GM19468 (cell line): Measurements from ENCODE around the gene SYNGR4.
"Not testable (repeated sequence)": the region's sequence is repeated elsewhere in the genome, so short reads cannot be mapped to it uniquely, and the experiment has no call there.

ENCODE experiments used
- ATAC-seq: cut with Tn5 transposase; IDR thresholded peaks from one replicate; pipeline ENCODE4 v1.9.1; 2021; ENCODE audit warnings: mild to moderate bottlenecking, moderate library complexity, moderate number of reproducible peaks; ENCODE audit not compliant: unreplicated experiment; ENCODE audit errors: extremely low read depth

Gene SYNGR4

GRCh38 chr19:48363810-48364597 lies at the start of gene SYNGR4, which contains the start of gene TMEM143:
Gene SYNGR4 (plus strand): TSS chr19:48364367. CDS start chr19:48365843, 1,476 bp downstream.
Gene TMEM143 (minus strand): TSS chr19:48363940. CDS start chr19:48363920, 20 bp downstream.
- peak; percentile 79 for ATAC-seq

DNA sequence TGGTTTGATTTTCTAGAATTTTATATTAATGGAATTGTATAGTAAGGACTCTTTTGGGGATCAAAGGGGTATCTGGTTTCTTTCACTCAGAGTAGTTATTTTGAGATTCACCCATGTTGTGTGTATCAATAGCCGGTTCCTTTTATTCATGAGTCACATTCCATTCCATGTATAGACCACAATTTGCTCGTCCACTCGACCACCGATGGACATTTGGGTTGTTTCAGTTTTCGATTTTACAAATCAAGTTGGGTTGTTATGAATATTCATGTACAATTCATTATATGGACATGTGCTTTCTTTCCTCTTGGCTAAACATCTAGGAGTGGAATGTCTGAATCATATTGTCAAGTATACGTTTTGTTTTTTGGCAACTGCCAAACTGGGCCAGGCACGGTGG lies 48.5 kb upstream of the SYNGR4 start:
- ATAC-seq: no peak

DNA sequence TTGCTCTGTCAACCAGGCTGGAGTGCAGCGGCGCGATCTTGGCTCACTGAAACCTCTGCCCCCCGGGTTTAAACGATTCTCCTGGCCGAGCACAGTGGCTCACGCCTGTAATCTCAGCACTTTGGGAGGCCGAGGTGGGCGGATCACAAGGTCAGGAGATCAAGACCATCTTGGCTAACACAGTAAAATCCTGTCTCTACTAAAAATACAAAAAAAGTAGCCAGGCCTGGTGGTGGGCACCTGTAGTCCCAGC lies 46.5 kb upstream of the SYNGR4 start:
- not testable (repeated sequence) for ATAC-seq

GRCh38 chr19:48318286-48318987 lies 45.7 kb upstream of the SYNGR4 start:
- no peak for ATAC-seq

- ATAC-seq: no peak
These were observed 44.3 kb upstream of the SYNGR4 start for GRCh38 chr19:48319647-48320541.

GRCh38 chr19:48321372-48321621 lies 42.9 kb upstream of the SYNGR4 start:
- ATAC-seq: no peak

DNA sequence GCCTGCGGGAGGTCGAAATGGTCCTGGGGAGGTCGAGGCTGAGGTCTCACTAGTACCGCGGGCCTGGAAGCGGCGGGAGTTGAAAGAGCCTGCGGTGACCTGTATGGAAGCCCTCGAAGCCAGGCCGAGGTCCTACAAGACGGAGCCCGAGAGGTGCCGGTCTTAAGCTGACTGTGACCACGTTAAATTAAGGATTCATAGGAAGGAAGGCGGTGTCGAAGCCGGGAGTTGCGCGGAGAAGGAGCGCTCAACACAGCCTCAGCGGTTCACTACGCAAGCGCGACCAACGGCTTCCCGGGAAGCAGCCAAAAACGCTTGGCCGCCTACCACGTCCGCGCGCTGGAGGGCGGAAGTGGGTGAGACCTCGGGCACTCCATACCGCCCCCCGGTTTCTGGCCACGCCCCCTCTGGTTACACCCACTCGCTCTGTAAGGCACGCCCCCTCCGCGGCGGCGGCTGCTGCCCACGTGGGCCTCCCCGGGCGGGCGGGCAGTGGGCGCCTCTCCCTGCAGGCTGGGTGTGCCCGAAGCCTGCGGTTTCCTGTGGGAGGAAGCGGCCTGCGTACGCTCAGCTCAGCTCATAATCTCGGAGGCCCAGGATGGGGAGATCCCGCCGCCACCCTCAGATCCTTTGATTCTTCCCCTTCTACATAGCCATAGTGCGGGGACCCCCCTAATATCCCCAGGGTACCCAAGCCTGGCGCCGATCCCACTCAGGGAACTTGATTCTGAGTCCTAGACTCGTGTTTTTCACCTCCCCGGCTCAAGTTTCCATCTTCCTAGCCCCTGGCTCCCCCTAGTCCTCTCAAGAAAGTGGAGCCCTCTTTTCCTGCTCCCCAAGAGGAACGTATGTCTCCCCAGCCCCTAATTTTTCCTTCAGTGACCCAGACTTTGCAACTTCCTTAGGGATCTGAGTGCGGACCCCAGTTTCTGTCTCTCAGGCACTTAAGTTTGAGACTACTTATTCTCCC lies 42.3 kb upstream of the SYNGR4 start:
- ATAC-seq: peak; percentile 75

- no peak for ATAC-seq
These were observed 38.8 kb upstream of the SYNGR4 start, which contains the start of gene EMP3 for GRCh38 chr19:48325265-48325910. Gene EMP3 (plus strand): TSS chr19:48325552. CDS start chr19:48326845, 1,293 bp downstream.

GRCh38 chr19:48329167-48329891 lies 34.8 kb upstream of the SYNGR4 start:
- ATAC-seq: no peak

GRCh38 chr19:48330012-48330681 lies 34.0 kb upstream of the SYNGR4 start:
- ATAC-seq: no peak

DNA sequence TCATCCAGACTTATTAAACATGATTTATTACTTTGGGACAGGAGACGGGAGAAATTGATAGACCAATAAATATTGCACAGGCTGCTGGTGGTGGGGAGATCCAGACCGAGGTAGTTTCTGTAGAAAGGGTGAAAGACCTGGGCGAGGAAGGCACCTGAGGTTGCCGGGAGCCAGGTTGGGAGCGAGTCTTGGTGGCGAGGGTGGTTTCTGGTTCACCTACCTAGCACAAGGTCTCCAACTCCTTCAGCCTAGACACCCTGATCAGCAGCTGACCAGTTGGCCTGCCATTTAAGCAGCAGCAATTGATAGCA lies 31.9 kb upstream of the SYNGR4 start:
- ATAC-seq: no peak

DNA sequence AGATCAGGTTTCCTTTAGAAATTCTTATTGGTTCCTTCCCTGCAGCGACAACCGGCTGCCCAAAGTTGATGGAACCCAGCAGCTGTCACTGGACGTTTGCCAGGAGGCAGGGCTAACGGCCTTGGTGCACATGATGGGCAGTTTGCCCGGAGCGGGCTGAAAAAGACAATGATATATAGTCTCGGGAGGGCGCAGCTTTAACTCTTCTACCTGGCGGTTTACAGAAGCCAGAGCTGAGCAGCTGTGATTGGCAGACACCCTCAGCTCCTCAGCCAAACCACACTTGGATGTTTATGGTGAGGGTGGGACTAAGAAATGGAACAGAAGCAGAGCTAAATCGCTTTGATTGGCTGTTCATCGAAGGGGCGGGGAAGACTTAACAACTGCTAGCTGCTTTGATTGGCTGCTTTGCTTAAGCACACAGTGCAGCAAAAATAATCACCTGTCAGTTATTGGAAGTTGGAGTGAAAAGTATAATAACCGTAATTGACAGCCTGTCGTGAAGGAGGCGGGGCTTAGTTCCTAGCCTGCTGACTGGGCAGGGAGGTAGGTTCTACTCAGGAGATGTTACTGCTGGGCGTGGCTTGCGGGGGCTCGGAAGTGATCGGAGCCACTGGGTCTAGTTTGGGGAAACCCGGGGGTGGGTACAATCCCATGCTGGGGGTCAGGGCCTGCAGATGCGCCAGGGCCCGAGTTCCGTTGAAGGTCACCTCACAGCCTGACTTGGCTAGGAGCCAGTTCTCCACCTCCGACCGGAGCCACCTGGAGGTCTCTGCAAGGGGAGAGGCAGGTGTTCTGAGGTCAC lies 31.3 kb upstream of the SYNGR4 start:
- ATAC-seq: peak; percentile 62

DNA sequence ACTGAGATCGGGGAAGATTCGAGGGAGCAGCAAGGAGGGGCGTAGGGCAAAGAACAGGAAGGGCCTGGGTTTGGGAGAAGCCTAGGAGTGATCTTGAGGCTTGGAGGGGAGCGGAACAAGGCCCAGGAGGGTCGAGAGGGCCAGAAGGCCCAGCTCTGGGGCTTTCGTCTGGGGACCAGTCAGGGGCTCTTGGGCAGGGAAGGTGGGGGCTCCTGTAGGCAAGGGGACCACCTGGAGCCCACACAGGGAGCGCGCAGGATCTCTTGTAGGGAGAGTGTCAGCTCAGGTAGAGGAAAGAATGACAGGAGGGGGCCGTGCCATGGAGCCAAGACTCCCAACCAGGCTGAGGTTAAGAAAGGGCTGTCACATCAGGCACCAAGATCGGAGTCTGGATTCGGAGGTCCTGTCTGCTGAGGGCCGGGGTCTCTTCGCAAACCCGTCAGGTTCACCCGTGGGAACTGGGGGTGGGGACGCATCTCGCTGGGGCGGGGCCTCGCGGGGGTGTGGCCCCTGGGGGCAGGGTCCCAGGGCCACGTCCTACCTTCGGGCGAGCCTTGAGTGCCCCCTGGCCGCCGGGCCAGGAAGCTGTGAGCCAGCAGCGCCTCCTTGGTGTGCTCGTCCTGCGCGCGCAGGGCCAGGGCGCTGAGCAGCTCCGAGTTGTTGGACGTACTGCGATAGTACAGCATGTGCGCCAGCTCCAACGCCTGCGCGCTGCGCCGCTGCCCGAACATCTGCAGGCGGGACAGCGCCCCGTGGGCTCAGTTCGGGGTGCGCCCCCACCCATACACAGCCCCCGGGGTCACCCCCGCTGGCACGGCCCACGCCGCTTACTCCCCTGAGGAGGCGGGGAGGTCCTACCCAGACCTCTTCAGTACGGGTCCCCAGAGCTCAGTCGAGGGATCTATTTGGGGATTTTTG lies 30.4 kb upstream of the SYNGR4 start:
- peak; percentile 50 for ATAC-seq

GRCh38 chr19:48338253-48338755 lies 25.9 kb upstream of the SYNGR4 start:
- no peak for ATAC-seq

DNA sequence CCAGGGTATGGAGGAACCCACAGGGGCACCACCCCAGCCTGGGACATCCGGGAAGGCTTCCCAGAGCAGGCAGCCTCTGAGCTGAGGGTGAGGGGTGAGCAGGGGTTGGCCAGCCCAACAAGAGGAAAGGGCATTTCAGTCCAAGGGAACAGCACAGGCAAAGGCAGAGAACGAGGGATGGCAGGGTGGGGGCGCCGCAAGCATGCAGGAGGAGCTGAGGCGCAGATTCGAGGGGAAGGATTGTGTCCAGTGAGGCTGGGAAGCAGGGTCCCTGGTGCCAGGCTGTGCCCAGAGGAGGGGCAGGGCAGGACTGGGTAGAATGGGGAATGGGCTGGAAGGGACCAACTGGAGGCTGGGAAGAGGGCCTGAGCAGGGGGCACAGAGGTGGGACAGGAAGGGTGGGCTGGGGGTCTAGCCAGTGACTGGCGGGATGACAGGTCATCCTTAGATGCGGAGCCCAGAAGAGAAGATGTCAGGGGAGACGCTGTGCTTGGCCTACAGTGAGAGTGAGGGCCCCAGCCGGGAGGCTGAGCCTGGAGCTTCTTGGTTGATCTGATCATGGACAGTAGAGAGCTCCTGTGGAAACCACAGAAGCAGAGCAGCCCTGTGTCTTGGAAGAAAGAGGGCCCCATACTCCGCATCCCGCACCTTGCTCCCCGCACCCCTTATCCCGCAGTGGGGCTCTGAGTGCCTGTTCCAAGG lies 25.2 kb upstream of the SYNGR4 start:
- no peak for ATAC-seq

GRCh38 chr19:48340995-48341394 lies 23.2 kb upstream of the SYNGR4 start:
- ATAC-seq: no peak
